Pancreas (tissue), 10 donors: ENCODE results near the gene LRRC49. TPM values are rescaled to one million over a fixed set of nuclear protein-coding genes. Genes with fewer than 3 reads are reported as not detected.

Experiments used
- ATAC-seq, 4 donors: fragments of 200-7000 bp; cut with Tn5 transposase; one replicate each; pipeline versions ENCODE4 v1.8.0 to v1.9.1; 2020; ENCODE audit warnings: mild to moderate bottlenecking in 4 of 4, moderate library complexity in 4 of 4
- DNase-seq, 6 donors: peaks; one replicate each; pipeline ENCODE4 v3.0.0-alpha.2; 2020
- FAIRE-seq: peaks from 2 replicates; lab custom pipeline; 2012; peaks lifted over from hg19 to GRCh38; lab: Jason Lieb, UNC
- H3K27ac ChIP-seq, 4 donors: fragments of 200-600 bp; sonication (generic); 1 replicate in 3 of 4; 2 replicates in 1 of 4; pipeline versions ENCODE4 v1.5.0 to v1.8.0; 2020
- H3K27me3 ChIP-seq, 4 donors: fragments of 200-600 bp; one replicate each; pipeline ENCODE4 v1.8.0; 2021
- H3K36me3 ChIP-seq, 3 donors: fragments of 200-600 bp; sonication (generic) in 1 of 3; one replicate each; pipeline versions ENCODE4 v1.5.0 to v1.8.0; 2020 to 2021
- H3K4me1 ChIP-seq, 3 donors: fragments of 200-600 bp; one replicate each; pipeline ENCODE4 v1.8.0; 2021
- H3K4me3 ChIP-seq, 4 donors: fragments of 200-600 bp; sonication (generic) in 2 of 4; one replicate each; pipeline versions ENCODE4 v1.5.0 to v1.8.0; 2020 to 2021
- H3K9me3 ChIP-seq, 4 donors: fragments of 200-600 bp; one replicate each; pipeline ENCODE4 v1.8.0; 2021
- CTCF ChIP-seq, 4 donors: fragments of 200-600 bp; sonication (generic) in 3 of 4; IDR thresholded peaks; one replicate each; pipeline versions ENCODE4 v1.5.0 to v1.8.0; 2021; ENCODE audit warnings: antibody characterized with exemption in 4 of 4
- WGBS, 2 donors: extraction: QIAGEN DNeasy Blood & Tissue Kit; methylation state at CpG; one replicate each; pipeline ENCODE4 v1.1.7; 2013; 5-methylcytosine and 5-hydroxymethylcytosine counted together
- intact Hi-C, 3 donors: fragments of 100-400 bp; cut with DNase I; formaldehyde crosslinking; loops; one replicate each; pipeline versions ENCODE4 v1.11.1 to v1.14.2; 2022
- polyA plus RNA-seq, 2 donors: library from polyadenylated mRNA; stranded (reverse); fragments of 200-250 nt; gene quantifications; one replicate each; pipeline ENCODE4 v1.2.3, GENCODE V29; 2013
- total RNA-seq, 6 donors: library from RNA; stranded (reverse); fragmentation: NEBNext Ultra II Directional in 4 of 6; extraction: Animal tissue kit (Norgen Biotek cat#: 25700) in 4 of 6; gene quantifications; one replicate each; pipeline versions ENCODE4 v1.2.1 to v1.2.4, GENCODE V29; 2021 to 2023
- donor health status: healthy with polysubstance abuse.
- donor health status: DM: no; HTN: no; CAD: no; lungs with moderate emphysema.
- donor health status: DM: no; HTN: no; CAD: no.
- donor health status: control.
- donor health status: control.
- donor health status: Bipolar disorder and iron deficiency.
- donor health status: DM: yes; HTN: yes; CAD: no.
- donor health status: DM: no; HTN: no; CAD: no.
- donor health status: DM: no; HTN: no; CAD: no.
- donor health status: DM: yes; HTN: yes; CAD: no.

Gene LRRC49
- total and polyA plus RNA-seq, 8 donors, result 1.7 to 6.4 (median 4.0) TPM

- Histone ChIP-seq H3K27ac (no peak overlapping the region), H3K4me1 (no peaks in the 10 kb centered on the region), H3K4me3 (no peak overlapping the region), H3K27me3 (no peaks in the 10 kb centered on the region), H3K36me3 (no peaks in the 10 kb centered on the region), H3K9me3 (no peaks in the 10 kb centered on the region)
- FAIRE-seq (no peak), DNase-seq (no peak), ATAC-seq (no peak)
- 84 to 89% methylated on average over 1 of the region's 1 CpG for WGBS, 2 donors
- TF ChIP-seq CTCF (IDR thresholded peaks at IDR 0.05), result no peak
- intact Hi-C loops, result no loop called here
Observed at GRCh38 chr15:71051539-71051938, 158.9 kb downstream of the LRRC49 start.

GRCh38 chr15:71052356-71052755 is 159.7 kb downstream of the LRRC49 start:
- DNase-seq (no peak), FAIRE-seq (no peak), ATAC-seq (no peak)
- no peaks in the 10 kb centered on the region for H3K4me1 ChIP-seq
- no peaks in the 10 kb centered on the region for H3K27me3 ChIP-seq
- no peak overlapping the region for H3K4me3 ChIP-seq
- no peaks in the 10 kb centered on the region for H3K9me3 ChIP-seq
- WGBS, 2 donors, result 80 to 96% methylated on average over 2 of the region's 2 CpGs
- no peaks in the 10 kb centered on the region for H3K36me3 ChIP-seq
- intact Hi-C loops, result no loop called here
- no peak overlapping the region for H3K27ac ChIP-seq
- TF ChIP-seq CTCF (IDR thresholded peaks at IDR 0.05), result no peak

- Histone ChIP-seq H3K27ac (no peak overlapping the region), H3K4me3 (no peak overlapping the region), H3K36me3 (no peaks in the 10 kb centered on the region), H3K4me1 (no peaks in the 10 kb centered on the region), H3K9me3 (no peaks in the 10 kb centered on the region), H3K27me3 (no peaks in the 10 kb centered on the region)
- ATAC-seq (no peak), DNase-seq (no peak), FAIRE-seq (peak; percentile 54)
- TF ChIP-seq CTCF (IDR thresholded peaks at IDR 0.05), result no peak
- 41 to 42% methylated on average over 2 of the region's 2 CpGs for WGBS, 2 donors
- intact Hi-C loops, result no loop called here
Observed at GRCh38 chr15:71054286-71054952, 161.8 kb downstream of the LRRC49 start.

GRCh38 chr15:71055461-71055860 is 162.8 kb downstream of the LRRC49 start:
- 61 to 69% methylated on average over 1 of the region's 1 CpG for WGBS, 2 donors
- no peak for FAIRE-seq
- TF ChIP-seq CTCF (IDR thresholded peaks at IDR 0.05), result no peak

GRCh38 chr15:71056111-71056510 is 163.5 kb downstream of the LRRC49 start:
- H3K9me3 ChIP-seq, result no peaks in the 10 kb centered on the region
- no peak for FAIRE-seq
- H3K36me3 ChIP-seq, result no peaks in the 10 kb centered on the region
- no peak for DNase-seq
- no peaks in the 10 kb centered on the region for H3K27me3 ChIP-seq
- intact Hi-C loops, result no loop called here
- H3K4me1 ChIP-seq, result no peaks in the 10 kb centered on the region
- H3K27ac ChIP-seq, result no peak overlapping the region
- no peak overlapping the region for H3K4me3 ChIP-seq
- ATAC-seq, result no peak
- TF ChIP-seq CTCF (IDR thresholded peaks at IDR 0.05), result no peak

More at GRCh38 chr15:71055461-71055860, 162.8 kb downstream of the LRRC49 start:
- no peak overlapping the region for H3K4me3 ChIP-seq
- H3K9me3 ChIP-seq, result no peaks in the 10 kb centered on the region
- H3K36me3 ChIP-seq, result no peaks in the 10 kb centered on the region
- H3K4me1 ChIP-seq, result no peaks in the 10 kb centered on the region
- H3K27ac ChIP-seq, result no peak overlapping the region
- ATAC-seq, result no peak
- intact Hi-C loops, result no loop called here
- DNase-seq, result no peak
- H3K27me3 ChIP-seq, result no peaks in the 10 kb centered on the region
